Uterus (tissue), 2 donors: ENCODE results near the gene KCNIP1.

Experiments used
- CTCF ChIP-seq, 4 experiments: fragments of 200-600 bp in 2 of 4; fragments of 450-650 bp in 2 of 4; sonication (generic) in 2 of 4; IDR thresholded peaks; one replicate each; pipeline ENCODE4 v1.5.1; 2016 to 2019; ENCODE audit warnings: antibody characterized with exemption in 4 of 4, mild to moderate bottlenecking in 2 of 4, moderate library complexity in 1 of 4
- POLR2A ChIP-seq, 2 donors: fragments of 450-650 bp; IDR thresholded peaks; one replicate each; pipeline ENCODE4 v1.6.1; 2016; ENCODE audit warnings: antibody characterized with exemption in 2 of 2, mild to moderate bottlenecking in 1 of 2, moderate library complexity in 1 of 2

GRCh38 chr5:170493028-170493820, 10.6 kb upstream of the KCNIP1 start:
- TF ChIP-seq CTCF (IDR thresholded peaks at IDR 0.05) (no peak), POLR2A (IDR thresholded peaks at IDR 0.05) (no peak)
